ENCODE data around the gene ARHGAP18. TPM values are rescaled to one million over a fixed set of nuclear protein-coding genes. Genes with fewer than 3 reads are reported as not detected.

Gene ARHGAP18
- total and polyA plus RNA-seq, 2 experiments from 2014 or later = 4.3 to 5.0 TPM

DNA sequence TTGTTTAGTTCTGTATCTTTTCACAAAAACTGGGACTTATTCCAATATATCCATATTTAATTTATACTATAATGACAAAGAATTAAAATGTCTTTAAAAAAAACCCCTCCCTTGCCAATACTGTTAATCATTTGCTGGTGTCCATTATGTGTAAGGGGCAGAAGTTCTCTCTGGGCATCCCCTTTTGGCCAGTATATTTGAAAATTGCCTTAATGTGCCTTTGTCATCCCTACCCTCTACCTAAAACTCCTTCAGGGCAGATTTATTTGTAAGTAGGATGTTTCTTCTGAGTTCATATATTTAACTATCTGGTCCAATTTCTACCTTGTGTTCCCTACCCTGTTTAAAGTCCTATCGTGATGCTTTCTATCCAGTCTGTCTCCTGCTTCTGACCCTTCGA, 62.9 kb downstream of the ARHGAP18 start (continued):
- TF ChIP-seq, protein P1, sequence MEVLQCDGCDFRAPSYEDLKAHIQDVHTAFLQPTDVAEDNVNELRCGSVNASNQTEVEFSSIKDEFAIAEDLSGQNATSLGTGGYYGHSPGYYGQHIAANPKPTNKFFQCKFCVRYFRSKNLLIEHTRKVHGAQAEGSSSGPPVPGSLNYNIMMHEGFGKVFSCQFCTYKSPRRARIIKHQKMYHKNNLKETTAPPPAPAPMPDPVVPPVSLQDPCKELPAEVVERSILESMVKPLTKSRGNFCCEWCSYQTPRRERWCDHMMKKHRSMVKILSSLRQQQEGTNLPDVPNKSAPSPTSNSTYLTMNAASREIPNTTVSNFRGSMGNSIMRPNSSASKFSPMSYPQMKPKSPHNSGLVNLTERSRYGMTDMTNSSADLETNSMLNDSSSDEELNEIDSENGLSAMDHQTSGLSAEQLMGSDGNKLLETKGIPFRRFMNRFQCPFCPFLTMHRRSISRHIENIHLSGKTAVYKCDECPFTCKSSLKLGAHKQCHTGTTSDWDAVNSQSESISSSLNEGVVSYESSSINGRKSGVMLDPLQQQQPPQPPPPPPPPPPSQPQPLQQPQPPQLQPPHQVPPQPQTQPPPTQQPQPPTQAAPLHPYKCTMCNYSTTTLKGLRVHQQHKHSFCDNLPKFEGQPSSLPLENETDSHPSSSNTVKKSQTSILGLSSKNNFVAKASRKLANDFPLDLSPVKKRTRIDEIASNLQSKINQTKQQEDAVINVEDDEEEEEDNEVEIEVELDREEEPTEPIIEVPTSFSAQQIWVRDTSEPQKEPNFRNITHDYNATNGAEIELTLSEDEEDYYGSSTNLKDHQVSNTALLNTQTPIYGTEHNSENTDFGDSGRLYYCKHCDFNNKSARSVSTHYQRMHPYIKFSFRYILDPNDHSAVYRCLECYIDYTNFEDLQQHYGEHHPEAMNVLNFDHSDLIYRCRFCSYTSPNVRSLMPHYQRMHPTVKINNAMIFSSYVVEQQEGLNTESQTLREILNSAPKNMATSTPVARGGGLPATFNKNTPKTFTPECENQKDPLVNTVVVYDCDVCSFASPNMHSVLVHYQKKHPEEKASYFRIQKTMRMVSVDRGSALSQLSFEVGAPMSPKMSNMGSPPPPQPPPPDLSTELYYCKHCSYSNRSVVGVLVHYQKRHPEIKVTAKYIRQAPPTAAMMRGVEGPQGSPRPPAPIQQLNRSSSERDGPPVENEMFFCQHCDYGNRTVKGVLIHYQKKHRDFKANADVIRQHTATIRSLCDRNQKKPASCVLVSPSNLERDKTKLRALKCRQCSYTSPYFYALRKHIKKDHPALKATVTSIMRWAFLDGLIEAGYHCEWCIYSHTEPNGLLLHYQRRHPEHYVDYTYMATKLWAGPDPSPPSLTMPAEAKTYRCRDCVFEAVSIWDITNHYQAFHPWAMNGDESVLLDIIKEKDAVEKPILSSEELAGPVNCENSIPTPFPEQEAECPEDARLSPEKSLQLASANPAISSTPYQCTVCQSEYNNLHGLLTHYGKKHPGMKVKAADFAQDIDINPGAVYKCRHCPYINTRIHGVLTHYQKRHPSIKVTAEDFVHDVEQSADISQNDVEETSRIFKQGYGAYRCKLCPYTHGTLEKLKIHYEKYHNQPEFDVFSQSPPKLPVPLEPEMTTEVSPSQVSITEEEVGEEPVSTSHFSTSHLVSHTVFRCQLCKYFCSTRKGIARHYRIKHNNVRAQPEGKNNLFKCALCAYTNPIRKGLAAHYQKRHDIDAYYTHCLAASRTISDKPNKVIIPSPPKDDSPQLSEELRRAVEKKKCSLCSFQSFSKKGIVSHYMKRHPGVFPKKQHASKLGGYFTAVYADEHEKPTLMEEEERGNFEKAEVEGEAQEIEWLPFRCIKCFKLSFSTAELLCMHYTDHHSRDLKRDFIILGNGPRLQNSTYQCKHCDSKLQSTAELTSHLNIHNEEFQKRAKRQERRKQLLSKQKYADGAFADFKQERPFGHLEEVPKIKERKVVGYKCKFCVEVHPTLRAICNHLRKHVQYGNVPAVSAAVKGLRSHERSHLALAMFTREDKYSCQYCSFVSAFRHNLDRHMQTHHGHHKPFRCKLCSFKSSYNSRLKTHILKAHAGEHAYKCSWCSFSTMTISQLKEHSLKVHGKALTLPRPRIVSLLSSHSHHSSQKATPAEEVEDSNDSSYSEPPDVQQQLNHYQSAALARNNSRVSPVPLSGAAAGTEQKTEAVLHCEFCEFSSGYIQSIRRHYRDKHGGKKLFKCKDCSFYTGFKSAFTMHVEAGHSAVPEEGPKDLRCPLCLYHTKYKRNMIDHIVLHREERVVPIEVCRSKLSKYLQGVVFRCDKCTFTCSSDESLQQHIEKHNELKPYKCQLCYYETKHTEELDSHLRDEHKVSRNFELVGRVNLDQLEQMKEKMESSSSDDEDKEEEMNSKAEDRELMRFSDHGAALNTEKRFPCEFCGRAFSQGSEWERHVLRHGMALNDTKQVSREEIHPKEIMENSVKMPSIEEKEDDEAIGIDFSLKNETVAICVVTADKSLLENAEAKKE (CRISPR knock-in tag; IDR thresholded peaks at IDR 0.05) = no peak
- TF ChIP-seq EZH2phosphoT487 (IDR thresholded peaks at IDR 0.05; ENCODE audit: unreplicated experiment) (no peak), POLR2AphosphoS5 (IDR thresholded peaks at IDR 0.05; ENCODE audit: low read depth) (no peak), ZNF114 (CRISPR knock-in tag; IDR thresholded peaks at IDR 0.05) (no peak)

DNA sequence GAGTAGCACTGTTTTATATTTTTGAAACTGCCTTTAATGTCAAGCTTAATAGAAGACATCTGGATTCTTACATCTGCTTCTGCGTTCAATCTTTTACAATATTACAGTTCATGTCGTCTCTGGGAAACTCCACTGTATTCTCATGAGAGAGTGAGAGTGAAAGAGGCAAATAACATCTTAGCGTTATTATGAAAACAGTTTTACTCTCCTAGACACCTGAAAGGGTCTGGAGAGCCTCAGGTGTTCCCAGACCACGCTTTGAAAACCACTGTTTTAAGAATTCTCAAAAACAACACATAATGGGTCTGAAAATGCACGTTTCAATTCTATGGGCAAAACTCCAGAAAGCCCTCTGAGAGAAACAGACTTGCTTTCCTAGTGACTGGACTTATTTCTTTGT, 63.3 kb downstream of the ARHGAP18 start:
- no peak overlapping the region for H3K4me3 ChIP-seq
- H3K27ac ChIP-seq (ENCODE audit: low read depth) = no peak overlapping the region
- H3K4me2 ChIP-seq = no peak overlapping the region
- H2AFZ ChIP-seq = no peak overlapping the region
- no peak overlapping the region for H3K27ac Mint-ChIP-seq
- no peaks in the 10 kb centered on the region for H3K27me3 Mint-ChIP-seq (ENCODE audit: insufficient read depth, low read depth, poor library complexity)
- no peak for ATAC-seq
- TF ChIP-seq, protein P2, sequence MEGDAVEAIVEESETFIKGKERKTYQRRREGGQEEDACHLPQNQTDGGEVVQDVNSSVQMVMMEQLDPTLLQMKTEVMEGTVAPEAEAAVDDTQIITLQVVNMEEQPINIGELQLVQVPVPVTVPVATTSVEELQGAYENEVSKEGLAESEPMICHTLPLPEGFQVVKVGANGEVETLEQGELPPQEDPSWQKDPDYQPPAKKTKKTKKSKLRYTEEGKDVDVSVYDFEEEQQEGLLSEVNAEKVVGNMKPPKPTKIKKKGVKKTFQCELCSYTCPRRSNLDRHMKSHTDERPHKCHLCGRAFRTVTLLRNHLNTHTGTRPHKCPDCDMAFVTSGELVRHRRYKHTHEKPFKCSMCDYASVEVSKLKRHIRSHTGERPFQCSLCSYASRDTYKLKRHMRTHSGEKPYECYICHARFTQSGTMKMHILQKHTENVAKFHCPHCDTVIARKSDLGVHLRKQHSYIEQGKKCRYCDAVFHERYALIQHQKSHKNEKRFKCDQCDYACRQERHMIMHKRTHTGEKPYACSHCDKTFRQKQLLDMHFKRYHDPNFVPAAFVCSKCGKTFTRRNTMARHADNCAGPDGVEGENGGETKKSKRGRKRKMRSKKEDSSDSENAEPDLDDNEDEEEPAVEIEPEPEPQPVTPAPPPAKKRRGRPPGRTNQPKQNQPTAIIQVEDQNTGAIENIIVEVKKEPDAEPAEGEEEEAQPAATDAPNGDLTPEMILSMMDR (conservative IDR thresholded peaks at IDR 0.05; ENCODE audit: low read depth in 2 of 2) = no peak
- no peak for TF ChIP-seq STAT1 (IDR thresholded peaks at IDR 0.05; ENCODE audit: unreplicated experiment)
- TF ChIP-seq, protein P1 (CRISPR knock-in tag; IDR thresholded peaks at IDR 0.05) = no peak
- no peak for TF ChIP-seq JUNB (IDR thresholded peaks at IDR 0.05; ENCODE audit: unreplicated experiment)
- DNase-seq (ENCODE audit: low spot score) = no peak
- no peaks in the 10 kb centered on the region for H3K9me3 Mint-ChIP-seq
- H3K4me1 Mint-ChIP-seq = peaks cover 26% of the 10 kb centered on the region
- H3K4me3 Mint-ChIP-seq = no peak overlapping the region
- no peaks in the 10 kb centered on the region for H3K36me3 Mint-ChIP-seq (ENCODE audit: low read depth)
- H3K79me2 ChIP-seq (replicated peaks; ENCODE audit: insufficient read depth) = no peaks in the 10 kb centered on the region
- H3K4me1 ChIP-seq (ENCODE audit: insufficient read depth) = peaks cover 33% of the 10 kb centered on the region
- H3K27me3 ChIP-seq (ENCODE audit: insufficient read depth) = no peaks in the 10 kb centered on the region
- H3F3A ChIP-seq (replicated peaks; ENCODE audit: low read depth) = no peaks in the 10 kb centered on the region
- no peaks in the 10 kb centered on the region for H4K20me1 ChIP-seq (replicated peaks; ENCODE audit: insufficient read depth)
- H3K9me2 ChIP-seq (ENCODE audit: insufficient read depth) = no peaks in the 10 kb centered on the region; the same call in 1 of the 2 replicates
- no peaks in the 10 kb centered on the region for H3K36me3 ChIP-seq (ENCODE audit: insufficient read depth)
